HG03103 (cell line): ENCODE results near the gene KIF2C.
"Not testable (repeated sequence)": the region's sequence is repeated elsewhere in the genome, so short reads cannot be mapped to it uniquely, and the experiment has no call there.

Source experiments
- ATAC-seq: cut with Tn5 transposase; IDR thresholded peaks from one replicate; pipeline ENCODE4 v1.9.1; 2021; ENCODE audit warnings: low read depth; ENCODE audit not compliant: unreplicated experiment

Gene KIF2C

GRCh38 chr1:44717653-44718052 is 22.0 kb upstream of the KIF2C start:
- no peak for ATAC-seq

GRCh38 chr1:44718091-44718490 is 21.5 kb upstream of the KIF2C start:
- ATAC-seq, result no peak

GRCh38 chr1:44719318-44719717 is 20.3 kb upstream of the KIF2C start:
- ATAC-seq, result no peak

GRCh38 chr1:44720281-44720680 is 19.4 kb upstream of the KIF2C start:
- no peak for ATAC-seq

- peak; percentile 55 for ATAC-seq
These were observed 17.9 kb upstream of the KIF2C start for GRCh38 chr1:44721485-44722361.

- no peak for ATAC-seq
These were observed 16.6 kb upstream of the KIF2C start for GRCh38 chr1:44723064-44723463.

GRCh38 chr1:44723496-44724295 is 15.9 kb upstream of the KIF2C start:
- ATAC-seq, result no peak

- ATAC-seq, result no peak
These were observed 15.2 kb upstream of the KIF2C start for GRCh38 chr1:44724296-44724954.

GRCh38 chr1:44724955-44725698 is 14.5 kb upstream of the KIF2C start:
- ATAC-seq, result no peak

GRCh38 chr1:44730741-44731512 is 8.7 kb upstream of the KIF2C start, which contains the start of gene RNU5D-1:
Gene RNU5D-1, minus strand, starts transcription at chr1:44731170.
- ATAC-seq, result peak; percentile 49

- ATAC-seq, result no peak
These were observed 6.3 kb upstream of the KIF2C start for GRCh38 chr1:44733365-44733764.

GRCh38 chr1:44733784-44734183 is 5.9 kb upstream of the KIF2C start:
- ATAC-seq, result no peak

GRCh38 chr1:44735992-44736391 is 3.6 kb upstream of the KIF2C start:
- ATAC-seq, result no peak

- ATAC-seq, result not testable (repeated sequence)
These were observed 707 bp upstream of the KIF2C start for GRCh38 chr1:44738953-44739306.

- ATAC-seq, result no peak
These were observed 561 bp downstream of the KIF2C start for GRCh38 chr1:44740179-44740617.

GRCh38 chr1:44743211-44743610 is 3.6 kb downstream of the KIF2C start:
- ATAC-seq, result no peak

- ATAC-seq, result no peak
These were observed 8.2 kb downstream of the KIF2C start for GRCh38 chr1:44747878-44748277.

GRCh38 chr1:44757420-44757819 is 17.8 kb downstream of the KIF2C start:
- ATAC-seq, result no peak

GRCh38 chr1:44759077-44759476 is 19.4 kb downstream of the KIF2C start:
- ATAC-seq, result no peak

GRCh38 chr1:44760876-44761275 is 21.2 kb downstream of the KIF2C start:
- ATAC-seq, result no peak
